LNCaP clone FGC (cell line): ENCODE measurements around the gene STRC.
"Not testable (repeated sequence)": the region's sequence is repeated elsewhere in the genome, so short reads cannot be mapped to it uniquely, and the experiment has no call there.

Experiments used
- DNase-seq: peaks from one replicate; pipeline ENCODE4 v3.0.0-alpha.2; 2011; ENCODE audit warnings: low read depth
- H3K4me3 ChIP-seq: 2 replicates; pipeline ENCODE4 v1.5.1; 2011; ENCODE audit warnings: mild to moderate bottlenecking, low read depth, low read length, control low read depth
- CTCF ChIP-seq: IDR thresholded peaks from 2 replicates; pipeline ENCODE4 v1.5.1; 2012; ENCODE audit warnings: mild to moderate bottlenecking; ENCODE audit not compliant: control insufficient read depth, insufficient read depth; ENCODE audit errors: extremely low read depth

STRC gene

GRCh38 chr15:43618700-43619099, at the start of gene STRC:
Gene STRC (minus strand): TSS chr15:43618800. CDS start chr15:43618722, 78 bp downstream.
- DNase-seq, H3K4me3 ChIP-seq: not testable (repeated sequence)

GRCh38 chr15:43666177-43666576, 47.6 kb upstream of the STRC start:
- not testable (repeated sequence) for DNase-seq, H3K4me3 ChIP-seq

DNA sequence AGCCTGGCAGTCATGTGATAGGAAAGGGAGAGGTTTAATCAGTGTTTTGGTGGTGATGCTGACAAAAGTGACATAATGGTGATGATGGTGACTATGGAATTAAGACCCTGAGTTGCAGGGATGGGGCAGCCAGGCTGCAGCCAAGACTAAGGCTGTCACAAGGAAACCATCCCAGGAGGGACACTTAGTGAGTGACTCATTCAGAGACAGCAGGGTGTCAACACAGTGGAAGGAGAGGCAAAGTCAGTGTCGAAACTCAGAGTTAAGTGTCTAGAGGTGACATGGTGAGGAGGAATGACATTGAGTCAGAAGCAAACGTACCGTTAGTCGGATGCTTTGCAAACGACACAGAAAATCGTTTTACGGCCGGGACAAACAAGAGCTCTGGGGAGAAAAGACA, 44.7 kb upstream of the STRC start:
- DNase-seq, H3K4me3 ChIP-seq: not testable (repeated sequence)

DNA sequence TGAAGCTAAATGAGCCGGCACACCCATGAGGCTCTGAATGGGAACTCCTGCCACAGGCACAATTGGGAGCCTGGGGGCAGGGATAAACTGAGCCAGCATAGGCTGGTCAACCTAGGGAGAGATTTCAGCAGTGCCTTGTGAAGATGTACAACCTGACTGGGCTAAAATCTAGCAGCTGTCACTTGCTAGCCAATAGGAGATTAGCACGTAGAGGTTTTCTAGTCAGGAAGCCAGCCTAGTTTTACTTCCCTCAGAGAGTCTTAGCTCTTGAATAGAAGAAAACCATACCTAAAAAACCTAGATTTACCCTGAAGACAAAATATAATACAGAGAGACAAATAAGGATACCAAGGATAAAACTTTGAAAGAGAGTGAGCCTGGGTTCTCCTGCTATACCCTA, 43.7 kb upstream of the STRC start:
- H3K4me3 ChIP-seq, DNase-seq: not testable (repeated sequence)

DNA sequence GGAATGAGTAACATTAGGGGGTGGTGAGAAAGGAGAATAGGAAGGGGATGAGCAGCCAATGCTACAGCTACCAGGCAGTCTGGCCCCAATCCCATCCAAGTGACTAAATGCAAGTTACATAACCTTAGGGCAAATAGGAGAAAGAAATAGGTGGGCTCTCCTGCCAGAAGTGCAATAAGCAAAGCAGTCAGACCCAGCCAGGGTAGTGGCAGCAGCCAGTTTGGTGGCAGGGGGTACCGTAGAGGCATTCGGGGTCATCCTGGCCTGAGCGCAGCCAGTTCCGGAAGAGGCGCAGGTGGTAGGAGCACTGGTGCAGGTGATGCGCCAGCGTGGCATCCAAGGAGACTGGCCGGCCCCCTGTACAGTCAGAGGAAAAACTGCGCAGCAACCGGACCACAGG, 41.1 kb upstream of the STRC start:
- H3K4me3 ChIP-seq, DNase-seq: not testable (repeated sequence)

DNA sequence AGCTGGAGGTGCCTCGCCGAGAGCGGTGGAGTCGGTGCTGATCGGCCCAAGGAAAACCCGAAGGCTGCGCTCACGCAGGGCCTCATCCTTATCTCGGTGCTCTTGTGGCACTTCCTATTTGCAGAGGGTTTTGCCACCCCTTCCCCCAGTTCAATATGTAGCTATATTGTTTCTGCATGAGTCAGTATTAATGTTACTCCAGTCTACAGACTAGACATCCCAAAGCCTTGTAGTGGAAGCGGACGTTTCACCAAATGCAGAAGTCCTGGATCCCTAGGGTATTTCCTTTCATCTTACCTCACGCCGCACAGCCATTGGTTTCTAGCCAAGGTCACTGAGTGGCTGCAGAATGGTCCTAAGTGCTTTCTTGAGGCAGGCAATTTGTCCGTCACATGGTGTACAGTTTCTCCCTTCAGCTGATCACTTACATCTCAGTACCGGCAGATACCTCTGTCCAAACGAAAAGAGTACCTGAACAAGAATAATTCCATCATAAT, 30.9 kb upstream of the STRC start:
- H3K4me3 ChIP-seq, DNase-seq: not testable (repeated sequence)

- DNase-seq: no peak
- no peak for TF ChIP-seq CTCF
Observed at GRCh38 chr15:43648649-43649429, 30.2 kb upstream of the STRC start, which contains the start of gene CATSPER2. Gene CATSPER2 (minus strand): TSS chr15:43648844. CDS start chr15:43648061, 783 bp downstream.

GRCh38 chr15:43638464-43639204, 20.0 kb upstream of the STRC start:
- DNase-seq, H3K4me3 ChIP-seq: not testable (repeated sequence)

More at GRCh38 chr15:43648649-43649429, 30.2 kb upstream of the STRC start, which contains the start of gene CATSPER2:
- no peak within 1 kb of the TSS for H3K4me3 ChIP-seq

DNA sequence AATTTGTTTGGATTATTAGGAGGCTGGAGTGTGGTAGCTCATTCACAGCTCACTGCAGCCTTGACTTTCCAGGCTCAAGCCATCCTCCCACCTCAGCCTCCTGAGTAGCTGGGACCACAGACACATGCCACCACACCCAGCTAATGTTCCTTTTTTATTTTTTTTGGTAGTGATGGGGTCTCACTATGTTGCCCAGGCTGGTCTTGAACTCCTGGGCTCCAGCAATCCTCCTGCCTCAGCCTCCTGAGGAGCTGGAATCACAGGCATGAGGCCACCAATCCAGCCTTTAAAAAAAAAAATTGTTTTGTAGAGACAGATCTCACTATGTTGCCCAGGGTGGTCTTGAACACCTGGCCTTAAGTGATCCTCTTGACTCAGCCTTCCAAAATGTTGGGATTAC, 8.3 kb upstream of the STRC start:
- not testable (repeated sequence) for DNase-seq, H3K4me3 ChIP-seq

DNA sequence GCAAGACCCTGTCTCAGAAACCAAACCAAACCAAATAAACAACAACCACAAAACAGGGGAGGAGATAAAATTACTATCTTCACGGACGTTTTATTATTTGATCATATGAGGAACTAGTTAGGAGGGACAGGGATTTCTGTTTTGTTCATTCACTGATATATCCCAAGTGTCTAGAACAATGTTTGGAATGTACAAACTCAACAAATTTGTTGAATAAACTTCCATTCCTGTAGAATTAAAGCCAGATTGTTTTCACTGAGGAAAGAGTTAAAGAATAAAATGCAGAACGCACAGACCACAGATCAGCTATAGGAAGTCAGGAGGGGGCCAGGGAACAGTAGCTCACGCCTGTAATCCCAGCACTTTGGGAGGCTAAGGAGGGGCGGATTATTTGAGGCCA, 6.5 kb upstream of the STRC start:
- no peak for TF ChIP-seq CTCF
- no peak overlapping the region for H3K4me3 ChIP-seq
- no peak for DNase-seq

- not testable (repeated sequence) for H3K4me3 ChIP-seq, DNase-seq
Observed at GRCh38 chr15:43622068-43622799, 3.6 kb upstream of the STRC start.

GRCh38 chr15:43617750-43618149, 850 bp downstream of the STRC start:
- H3K4me3 ChIP-seq, DNase-seq: not testable (repeated sequence)

DNA sequence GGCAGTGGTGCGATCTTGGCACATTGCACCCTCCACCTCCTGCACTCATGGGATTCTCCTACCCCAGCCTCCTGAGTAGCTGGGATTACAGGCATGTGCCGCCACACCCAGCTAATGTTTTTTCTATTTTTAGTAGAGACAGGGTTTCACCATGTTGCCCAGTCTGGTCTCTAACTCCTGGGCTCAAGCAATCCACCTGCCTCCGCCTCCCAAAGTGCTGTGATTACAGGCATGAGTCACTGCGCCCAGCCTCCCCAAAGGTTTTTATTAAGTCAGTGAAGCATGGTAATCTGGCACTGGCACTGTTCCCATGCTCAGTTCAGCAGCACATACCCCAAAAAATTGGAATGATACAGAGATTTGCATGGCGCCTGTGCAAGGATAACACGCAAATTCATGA, 16.4 kb downstream of the STRC start:
- H3K4me3 ChIP-seq, DNase-seq: not testable (repeated sequence)

DNA sequence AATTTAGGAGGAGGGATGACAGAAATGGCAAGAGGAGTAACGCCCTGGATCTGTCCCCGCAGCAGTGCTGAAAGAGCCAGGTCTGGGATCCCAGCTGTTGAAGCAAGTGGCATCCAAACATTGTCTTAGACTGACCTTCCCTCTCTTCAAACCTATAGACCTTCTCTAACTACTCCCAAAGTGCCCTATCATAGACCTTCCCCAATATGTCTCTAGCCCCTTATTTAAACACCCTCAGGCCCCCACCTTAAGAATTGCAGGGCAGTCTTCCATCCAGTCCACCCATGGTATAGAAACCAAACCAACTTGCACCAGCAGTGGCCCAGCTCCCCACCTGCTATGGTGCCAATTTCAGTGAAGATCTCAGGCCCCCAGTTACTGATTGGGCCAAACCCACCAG, 18.4 kb downstream of the STRC start:
- DNase-seq: not testable (repeated sequence)

GRCh38 chr15:43599131-43599530, 19.5 kb downstream of the STRC start:
- not testable (repeated sequence) for H3K4me3 ChIP-seq, DNase-seq

More for the DNA sequence above, 18.4 kb downstream of the STRC start:
- not testable (repeated sequence) for H3K4me3 ChIP-seq
